Endodermal cell (in vitro differentiated cells): ENCODE results near the gene FTO. TPM values are rescaled to one million over a fixed set of nuclear protein-coding genes. Genes with fewer than 3 reads are reported as not detected.

Experiments used
- DNase-seq: peaks from one replicate; pipeline ENCODE4 v3.0.0-alpha.2; 2017
- H3K27ac ChIP-seq: 2 replicates; pipeline ENCODE4 v1.5.1; 2013; ENCODE audit warnings: mild to moderate bottlenecking, low read depth, low read length, moderate library complexity
- H3K27me3 ChIP-seq: 2 replicates; pipeline ENCODE4 v1.6.1; 2013; ENCODE audit warnings: mild to moderate bottlenecking, low read length, moderate library complexity; ENCODE audit not compliant: insufficient read depth, control insufficient read depth, poor library complexity, severe bottlenecking
- H3K36me3 ChIP-seq: 2 replicates; pipeline ENCODE4 v1.7.0; 2013; ENCODE audit warnings: mild to moderate bottlenecking, low read length, moderate library complexity; ENCODE audit not compliant: control insufficient read depth, insufficient read depth
- H3K4me1 ChIP-seq: one replicate; pipeline ENCODE4 v1.7.0; 2013; ENCODE audit warnings: low read length; ENCODE audit not compliant: control insufficient read depth, insufficient read depth
- H3K4me3 ChIP-seq: 2 replicates; pipeline ENCODE4 v1.5.1; 2013; ENCODE audit warnings: mild to moderate bottlenecking, low read length, moderate library complexity
- H3K9ac ChIP-seq: 2 replicates; pipeline ENCODE4 v1.6.1; 2013; ENCODE audit warnings: mild to moderate bottlenecking, low read length, moderate library complexity; ENCODE audit not compliant: poor library complexity, severe bottlenecking; ENCODE audit errors: extremely low read depth
- H3K9me3 ChIP-seq: 2 replicates; pipeline ENCODE4 v1.6.1; 2013; ENCODE audit warnings: mild to moderate bottlenecking, low read length, moderate library complexity; ENCODE audit not compliant: control insufficient read depth
- H3K27ac Mint-ChIP-seq: 2 replicates; pipeline ENCODE4 v1.8.0; 2020; ENCODE audit warnings: mixed read lengths
- H3K27me3 Mint-ChIP-seq: 2 replicates; pipeline ENCODE4 v1.8.0; 2021; ENCODE audit warnings: mild to moderate bottlenecking, mixed read lengths; ENCODE audit not compliant: insufficient read depth
- H3K36me3 Mint-ChIP-seq: 2 replicates; pipeline ENCODE4 v1.8.0; 2020; ENCODE audit warnings: low read depth, mixed read lengths
- H3K4me1 Mint-ChIP-seq: 2 replicates; pipeline ENCODE4 v1.8.0; 2020; ENCODE audit warnings: mixed read lengths
- H3K4me3 Mint-ChIP-seq: 2 replicates; pipeline ENCODE4 v1.8.0; 2020; ENCODE audit warnings: mild to moderate bottlenecking, moderate library complexity, mixed read lengths
- H3K9me3 Mint-ChIP-seq: 2 replicates; pipeline ENCODE4 v1.8.0; 2020; ENCODE audit warnings: mild to moderate bottlenecking, mixed read lengths
- CTCF ChIP-seq: fragments of 200-600 bp; sonication (generic); conservative IDR thresholded peaks from 2 replicates; pipeline ENCODE4 v1.5.0; 2021; ENCODE audit warnings: antibody characterized with exemption, mild to moderate bottlenecking
- WGBS, 2 experiments: methylation state at CpG; one replicate each; pipeline versions ENCODE4 v1.1.5 to v1.1.7; 2013; ENCODE audit warnings: missing lambda C conversion rate in 2 of 2, mixed read lengths in 1 of 2; ENCODE audit not compliant: insufficient coverage in 1 of 2, insufficient read length in 1 of 2; 5-methylcytosine and 5-hydroxymethylcytosine counted together
- total RNA-seq, 2 donors: library from RNA; stranded (reverse); fragmentation: NEBNext Ultra II Directional in 1 of 2; extraction: Animal tissue kit (Norgen Biotek cat#: 25700) in 1 of 2; gene quantifications; 2 replicates in 1 of 2; 3 replicates in 1 of 2; pipeline ENCODE4 v1.2.1, GENCODE V29; 2021

Gene FTO
- total RNA-seq, 2 donors from 2014 or later, result 80.3 to 102 TPM

- H3K27me3 Mint-ChIP-seq, result no peaks in the 10 kb centered on the region
- H3K9me3 Mint-ChIP-seq, result no peaks in the 10 kb centered on the region
- no peaks in the 10 kb centered on the region for H3K9me3 ChIP-seq
- H3K4me1 ChIP-seq, result peaks cover 3% of the 10 kb centered on the region
- no peaks in the 10 kb centered on the region for H3K36me3 Mint-ChIP-seq
- no peak overlapping the region for H3K27ac Mint-ChIP-seq
- no peaks in the 10 kb centered on the region for H3K27me3 ChIP-seq
- H3K36me3 ChIP-seq, result no peaks in the 10 kb centered on the region
- peak; percentile 68 for DNase-seq
- no peak overlapping the region for H3K4me3 Mint-ChIP-seq
- 52 to 85% methylated on average over 3 to 4 of the region's 5 CpGs for WGBS, 2 experiments
- no peak overlapping the region for H3K9ac ChIP-seq
- H3K27ac ChIP-seq, result no peak overlapping the region
- peak; percentile 70 for TF ChIP-seq CTCF
- no peak overlapping the region for H3K4me3 ChIP-seq
- H3K4me1 Mint-ChIP-seq, result peaks cover 11% of the 10 kb centered on the region
These were observed 69.3 kb downstream of the FTO start for GRCh38 chr16:53773150-53773846.

GRCh38 chr16:53773881-53774280, 69.9 kb downstream of the FTO start:
- H3K4me3 ChIP-seq, result no peak overlapping the region
- WGBS, 2 experiments, result 94 to 100% methylated on average over 4 to 8 of the region's 8 CpGs
- H3K9me3 ChIP-seq, result no peaks in the 10 kb centered on the region
- no peaks in the 10 kb centered on the region for H3K27me3 Mint-ChIP-seq
- no peaks in the 10 kb centered on the region for H3K36me3 ChIP-seq
- peaks cover 14% of the 10 kb centered on the region for H3K4me1 Mint-ChIP-seq
- no peaks in the 10 kb centered on the region for H3K36me3 Mint-ChIP-seq
- H3K4me3 Mint-ChIP-seq, result no peak overlapping the region
- no peak for DNase-seq
- no peaks in the 10 kb centered on the region for H3K27me3 ChIP-seq
- no peak overlapping the region for H3K9ac ChIP-seq
- no peak for TF ChIP-seq CTCF
- no peak overlapping the region for H3K27ac Mint-ChIP-seq
- peaks cover 3% of the 10 kb centered on the region for H3K4me1 ChIP-seq
- no peaks in the 10 kb centered on the region for H3K9me3 Mint-ChIP-seq
- no peak overlapping the region for H3K27ac ChIP-seq

- H3K27me3 ChIP-seq, result no peaks in the 10 kb centered on the region
- H3K4me1 Mint-ChIP-seq, result peaks cover 16% of the 10 kb centered on the region
These were observed 71.3 kb downstream of the FTO start for GRCh38 chr16:53775106-53775820.

More at GRCh38 chr16:53775106-53775820, 71.3 kb downstream of the FTO start:
- no peaks in the 10 kb centered on the region for H3K9me3 Mint-ChIP-seq
- no peak for TF ChIP-seq CTCF
- 100% methylated on average over 1 to 2 of the region's 2 CpGs for WGBS, 2 experiments
- Histone ChIP-seq H3K27ac (no peak overlapping the region), H3K4me3 (no peak overlapping the region), H3K4me1 (peaks cover 3% of the 10 kb centered on the region), H3K9me3 (no peaks in the 10 kb centered on the region), H3K9ac (no peak overlapping the region), H3K36me3 (no peaks in the 10 kb centered on the region)
- H3K27me3 Mint-ChIP-seq, result no peaks in the 10 kb centered on the region
- H3K27ac Mint-ChIP-seq, result no peak overlapping the region
- no peak overlapping the region for H3K4me3 Mint-ChIP-seq
- no peaks in the 10 kb centered on the region for H3K36me3 Mint-ChIP-seq
- DNase-seq, result no peak
